A673 (cell line): Measurements from ENCODE around the gene ODAD4. TPM values are rescaled to one million over a fixed set of nuclear protein-coding genes. Genes with fewer than 3 reads are reported as not detected.

Experiments
- BruUV-seq: library from RNA; stranded (reverse); fragments of 400-500 nt; replicated peaks from 2 replicates; lab custom pipeline; 2021; lab: Mats Ljungman, UMichigan
- CTCF ChIA-PET: fragments of 300-600 bp; sonication (Branson Sonifier 250); formaldehyde crosslinking; loops from one replicate; lab custom pipeline; 2022; ENCODE audit warnings: antibody characterized with exemption; lab: Charles Lee
- POLR2A ChIA-PET: fragments of 300-600 bp; sonication (Branson Sonifier 250); formaldehyde crosslinking; loops from one replicate; lab custom pipeline; 2022; ENCODE audit warnings: antibody characterized with exemption; ENCODE audit not compliant: low non-redundant PET; lab: Charles Lee
- DNase-seq: peaks from one replicate; pipeline ENCODE4 v3.0.0-alpha.2; 2015; ENCODE audit warnings: low spot score
- H3K27ac ChIP-seq: fragments of 200-600 bp; sonication (generic); 2 replicates; pipeline ENCODE4 v1.5.1; 2016; ENCODE audit warnings: mixed run types, low read depth, mild to moderate bottlenecking, mixed read lengths, antibody characterized with exemption, low read length; ENCODE audit not compliant: poor library complexity, severe bottlenecking
- H3K27me3 ChIP-seq: fragments of 200-600 bp; sonication (generic); replicated peaks from 2 replicates; pipeline ENCODE4 v1.6.1; 2017; ENCODE audit warnings: mixed run types, low read depth, mild to moderate bottlenecking, mixed read lengths, antibody characterized with exemption, low read length; ENCODE audit not compliant: insufficient read depth, poor library complexity
- H3K36me3 ChIP-seq: fragments of 200-600 bp; sonication (generic); 2 replicates; pipeline ENCODE4 v1.6.1; 2016; ENCODE audit warnings: mixed run types, mild to moderate bottlenecking, mixed read lengths, antibody characterized with exemption, low read length; ENCODE audit not compliant: insufficient read depth, poor library complexity, severe bottlenecking
- H3K4me1 ChIP-seq: fragments of 200-600 bp; sonication (generic); 2 replicates; pipeline ENCODE4 v1.6.1; 2017; ENCODE audit warnings: mixed run types, mild to moderate bottlenecking, mixed read lengths, antibody characterized with exemption, low read length; ENCODE audit not compliant: insufficient read depth, poor library complexity, severe bottlenecking
- H3K4me3 ChIP-seq: fragments of 200-600 bp; sonication (generic); 2 replicates; pipeline ENCODE4 v1.5.1; 2016; ENCODE audit warnings: low read depth, mixed run types, mild to moderate bottlenecking, mixed read lengths, low read length; ENCODE audit not compliant: poor library complexity, severe bottlenecking
- H3K9me3 ChIP-seq: fragments of 200-600 bp; sonication (generic); 2 replicates; pipeline ENCODE4 v1.6.1; 2016; ENCODE audit warnings: mixed run types, low read depth, mild to moderate bottlenecking, mixed read lengths, antibody characterized with exemption, low read length; ENCODE audit not compliant: poor library complexity, severe bottlenecking
- EZH2 ChIP-seq: fragments of 200-600 bp; sonication (generic); IDR thresholded peaks from 2 replicates; pipeline ENCODE4 v1.6.1; 2017; ENCODE audit warnings: borderline replicate concordance, low read depth, mild to moderate bottlenecking, mixed read lengths, antibody characterized with exemption, low read length; ENCODE audit not compliant: poor library complexity, severe bottlenecking
- intact Hi-C: fragments of 100-400 bp; cut with micrococcal nuclease; formaldehyde crosslinking; loops from one replicate; pipeline ENCODE4 v1.10.0; 2022; ENCODE audit not compliant: unreplicated experiment
- total RNA-seq: library from RNA; stranded (reverse); gene quantifications from 2 replicates; pipeline ENCODE4 v1.2.3, GENCODE V29; 2021
- TF ChIP-seq, protein P1 (sequence below): fragments of 300-800, 200-600 bp; sonication (generic); conservative IDR thresholded peaks from 2 replicates; pipeline ENCODE4 v1.5.1; 2017; ENCODE audit warnings: low read depth, mild to moderate bottlenecking, antibody characterized with exemption, low read length, moderate library complexity, mixed read lengths

ODAD4 gene
- total RNA-seq, 1 experiment from 2014 or later: 0.97 TPM

DNA sequence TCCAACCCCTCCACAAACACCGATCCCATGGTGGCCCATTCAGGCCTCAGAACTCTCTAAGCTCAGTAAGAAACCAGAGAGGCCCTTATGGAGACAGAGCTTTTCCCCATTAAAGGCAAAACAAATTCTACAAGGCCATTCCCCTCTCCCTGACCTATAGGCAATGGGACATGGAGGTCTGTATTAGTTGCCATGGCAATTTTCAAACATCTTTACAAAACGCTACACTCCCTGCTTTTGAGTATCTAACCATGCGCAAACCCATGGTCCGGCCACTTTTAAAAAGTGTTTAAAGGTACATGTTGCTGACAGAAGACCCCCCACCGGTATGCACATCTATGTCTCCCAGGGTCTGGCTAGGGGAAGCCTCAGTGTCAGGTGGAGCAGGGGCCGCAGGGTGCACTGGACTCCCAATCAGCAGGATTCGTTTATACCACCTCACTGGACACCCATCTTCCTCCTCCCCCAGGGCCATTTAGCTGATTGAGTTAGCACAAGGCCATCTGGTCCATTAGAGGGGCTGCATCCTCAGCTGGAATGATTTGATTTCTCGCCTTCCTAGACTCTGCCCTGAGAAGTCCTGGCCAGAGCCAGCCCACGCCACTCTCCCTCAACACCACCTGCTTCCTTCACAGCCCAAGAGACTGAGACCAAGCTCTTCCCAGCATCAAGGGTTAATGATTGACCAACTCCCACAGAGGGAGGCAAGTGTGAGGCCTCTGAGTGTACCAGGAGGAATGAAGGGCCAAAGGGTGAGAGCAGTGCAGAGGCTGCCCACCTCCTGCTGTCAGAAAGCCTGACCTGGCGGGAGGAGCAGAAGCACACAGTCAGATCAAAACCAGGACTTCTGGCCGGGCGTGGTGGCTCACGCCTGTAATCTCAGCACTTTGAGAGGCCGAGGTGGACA lies 22.5 kb upstream of the ODAD4 start:
- peaks cover 58% of the 10 kb centered on the region for H3K36me3 ChIP-seq
- no peak overlapping the region for H3K27ac ChIP-seq
- H3K9me3 ChIP-seq: no peaks in the 10 kb centered on the region
- no TSS peak for BruUV-seq
- intact Hi-C loops: no loop called here
- CTCF ChIA-PET: no interaction called here
- no peaks in the 10 kb centered on the region for H3K27me3 ChIP-seq
- no peak for DNase-seq
- TF ChIP-seq, protein P1, sequence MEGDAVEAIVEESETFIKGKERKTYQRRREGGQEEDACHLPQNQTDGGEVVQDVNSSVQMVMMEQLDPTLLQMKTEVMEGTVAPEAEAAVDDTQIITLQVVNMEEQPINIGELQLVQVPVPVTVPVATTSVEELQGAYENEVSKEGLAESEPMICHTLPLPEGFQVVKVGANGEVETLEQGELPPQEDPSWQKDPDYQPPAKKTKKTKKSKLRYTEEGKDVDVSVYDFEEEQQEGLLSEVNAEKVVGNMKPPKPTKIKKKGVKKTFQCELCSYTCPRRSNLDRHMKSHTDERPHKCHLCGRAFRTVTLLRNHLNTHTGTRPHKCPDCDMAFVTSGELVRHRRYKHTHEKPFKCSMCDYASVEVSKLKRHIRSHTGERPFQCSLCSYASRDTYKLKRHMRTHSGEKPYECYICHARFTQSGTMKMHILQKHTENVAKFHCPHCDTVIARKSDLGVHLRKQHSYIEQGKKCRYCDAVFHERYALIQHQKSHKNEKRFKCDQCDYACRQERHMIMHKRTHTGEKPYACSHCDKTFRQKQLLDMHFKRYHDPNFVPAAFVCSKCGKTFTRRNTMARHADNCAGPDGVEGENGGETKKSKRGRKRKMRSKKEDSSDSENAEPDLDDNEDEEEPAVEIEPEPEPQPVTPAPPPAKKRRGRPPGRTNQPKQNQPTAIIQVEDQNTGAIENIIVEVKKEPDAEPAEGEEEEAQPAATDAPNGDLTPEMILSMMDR: no peak
- no peak for TF ChIP-seq EZH2
- POLR2A ChIA-PET: no interaction called here
- H3K4me3 ChIP-seq: no peak overlapping the region
- H3K4me1 ChIP-seq: no peaks in the 10 kb centered on the region

DNA sequence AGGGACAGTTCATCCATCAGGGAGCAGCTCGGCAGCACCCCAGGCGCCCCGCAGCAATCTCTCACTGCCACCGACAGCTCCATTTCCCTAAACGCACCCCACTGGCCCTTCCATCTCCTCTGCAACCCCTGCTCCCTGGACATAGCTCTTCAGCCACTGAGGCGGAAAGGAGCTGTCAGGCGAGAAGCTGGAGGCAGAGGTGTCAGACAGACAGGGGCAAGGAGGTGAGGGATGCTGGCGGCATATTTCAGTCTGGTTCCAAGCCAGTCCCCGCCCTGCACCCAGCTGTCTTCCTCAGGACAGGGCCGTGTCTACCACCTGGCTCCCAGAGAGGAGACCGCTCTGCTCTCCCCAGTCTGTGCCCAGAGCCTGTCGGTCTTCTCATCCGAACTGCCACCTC lies 21.3 kb upstream of the ODAD4 start:
- Histone ChIP-seq H3K27ac (no peak overlapping the region), H3K4me3 (no peak overlapping the region), H3K4me1 (no peaks in the 10 kb centered on the region), H3K36me3 (peaks cover 63% of the 10 kb centered on the region), H3K27me3 (no peaks in the 10 kb centered on the region), H3K9me3 (no peaks in the 10 kb centered on the region)
- TF ChIP-seq, protein P1: no peak
- no peak for TF ChIP-seq EZH2
- BruUV-seq: no TSS peak
- intact Hi-C loops: no loop called here
- POLR2A ChIA-PET: no interaction called here
- DNase-seq: no peak
- CTCF ChIA-PET: no interaction called here

DNA sequence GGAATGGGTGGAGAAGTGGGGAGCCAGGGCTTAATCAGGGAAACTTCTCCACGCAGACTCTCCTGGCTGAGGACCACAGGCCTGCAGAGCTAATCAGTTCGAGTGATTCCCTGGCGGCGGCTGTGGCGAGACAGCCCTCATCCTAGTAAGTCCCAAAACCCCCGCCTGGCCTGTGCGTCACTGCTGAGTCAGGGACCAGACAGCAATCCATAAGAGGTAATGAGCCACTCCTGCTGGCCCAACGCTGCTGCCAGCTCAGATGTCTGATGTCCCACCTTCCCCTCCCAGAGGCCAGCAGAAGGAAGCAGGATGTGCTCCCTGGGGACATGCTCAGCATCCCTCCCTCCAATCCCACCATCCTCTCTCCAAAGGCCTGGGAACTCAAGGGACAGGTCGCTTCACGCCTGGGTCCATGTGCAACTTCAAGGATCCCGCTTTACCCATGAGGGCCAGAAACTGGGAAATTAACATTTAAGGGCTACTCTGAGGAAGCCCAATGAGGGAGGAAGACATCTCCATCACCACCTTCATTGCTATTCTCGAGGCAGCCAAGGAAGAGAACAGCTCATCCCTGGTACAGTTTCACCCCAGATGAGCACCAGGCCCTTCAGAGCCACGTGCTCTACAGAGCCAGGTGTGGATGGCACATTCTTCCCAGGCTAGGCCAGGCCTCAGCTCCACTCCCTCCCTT lies 19.6 kb upstream of the ODAD4 start:
- intact Hi-C loops: no loop called here
- H3K27ac ChIP-seq: no peak overlapping the region
- ChIA-PET POLR2A (no interaction called here), CTCF (no interaction called here)
- H3K4me3 ChIP-seq: no peak overlapping the region
- peaks cover 53% of the 10 kb centered on the region for H3K36me3 ChIP-seq
- BruUV-seq: no TSS peak
- no peaks in the 10 kb centered on the region for H3K27me3 ChIP-seq
- TF ChIP-seq EZH2: no peak
- TF ChIP-seq, protein P1: no peak
- DNase-seq: no peak
- H3K9me3 ChIP-seq: no peaks in the 10 kb centered on the region
- peaks cover 9% of the 10 kb centered on the region for H3K4me1 ChIP-seq
